Panc1 (cell line): ENCODE results near the gene HOXA9. TPM values are rescaled to one million over a fixed set of nuclear protein-coding genes. Genes with fewer than 3 reads are reported as not detected.
A peak's percentile ranks its signal among the peaks of the same experiment; 100 is the strongest.

ENCODE experiments used
- ATAC-seq: fragments of 200-7000 bp; cut with Tn5 transposase; 2 replicates; pipeline ENCODE4 v1.9.1; 2020; ENCODE audit warnings: mild to moderate bottlenecking, moderate library complexity
- BruUV-seq: library from RNA; stranded (reverse); fragments of 400-500 nt; replicated peaks from 2 replicates; lab custom pipeline; 2021; lab: Mats Ljungman, UMichigan
- CTCF ChIA-PET: fragments of 300-600 bp; sonication (Branson Sonifier 250); formaldehyde crosslinking; loops from one replicate; lab custom pipeline; 2022; ENCODE audit warnings: antibody characterized with exemption; lab: Charles Lee
- POLR2A ChIA-PET: fragments of 300-600 bp; sonication (Branson Sonifier 250); formaldehyde crosslinking; loops from one replicate; lab custom pipeline; 2022; ENCODE audit warnings: antibody characterized with exemption; lab: Charles Lee
- DNase-seq: peaks from one replicate; pipeline ENCODE4 v3.0.0-alpha.2; 2010; ENCODE audit warnings: low read depth, low spot score
- H3K27ac ChIP-seq: 2 replicates; pipeline ENCODE4 v1.5.1; 2011; ENCODE audit warnings: mild to moderate bottlenecking, low read length, inconsistent platforms
- H3K27me3 ChIP-seq: fragments of 200-500 bp; sonication (Bioruptor generic); 2 replicates; pipeline ENCODE4 v1.6.0; 2014; ENCODE audit warnings: low read length, inconsistent platforms; ENCODE audit not compliant: control insufficient read depth, insufficient read depth
- H3K36me3 ChIP-seq: fragments of 200-500 bp; sonication (Bioruptor generic); 2 replicates; pipeline ENCODE4 v1.5.1; 2014; ENCODE audit warnings: inconsistent platforms, mild to moderate bottlenecking, low read length, moderate library complexity; ENCODE audit not compliant: control insufficient read depth, insufficient read depth
- H3K4me1 ChIP-seq: 2 replicates; pipeline ENCODE4 v1.5.1; 2011; ENCODE audit warnings: inconsistent platforms, mild to moderate bottlenecking, low read length, moderate library complexity; ENCODE audit not compliant: control insufficient read depth, insufficient read depth
- H3K4me3 ChIP-seq, 2 experiments: 2 replicates each; pipeline ENCODE4 v1.5.1; 2011 to 2012; ENCODE audit warnings: low read depth in 2 of 2, low read length in 2 of 2, mild to moderate bottlenecking in 2 of 2, inconsistent platforms in 1 of 2, moderate library complexity in 1 of 2
- H3K9me3 ChIP-seq: fragments of 200-500 bp; sonication (Bioruptor generic); 2 replicates; pipeline ENCODE4 v1.5.1; 2014; ENCODE audit warnings: low read depth, mild to moderate bottlenecking, inconsistent platforms, low read length, moderate library complexity; ENCODE audit not compliant: control insufficient read depth, insufficient read depth
- SIN3A ChIP-seq: IDR thresholded peaks from 2 replicates; pipeline ENCODE4 v1.6.1; 2012; ENCODE audit warnings: low read depth, mild to moderate bottlenecking, low read length, moderate library complexity, borderline replicate concordance; ENCODE audit not compliant: insufficient read depth
- in situ Hi-C: cut with HindIII; loops from 2 replicates; pipeline ENCODE4 v1.10.0; 2016; ENCODE audit warnings: low sequenced_read_pairs, low pct_unique_long_range_greater_than_20kb
- intact Hi-C: fragments of 100-400 bp; cut with micrococcal nuclease; formaldehyde crosslinking; loops from one replicate; pipeline ENCODE4 v1.10.0; 2022; ENCODE audit not compliant: unreplicated experiment
- total RNA-seq: library from RNA; stranded (reverse); gene quantifications from one replicate; pipeline ENCODE4 v1.2.1, GENCODE V29; 2021; ENCODE audit not compliant: unreplicated experiment
- TF ChIP-seq, protein P1 (sequence below): fragments of 450-650 bp; IDR thresholded peaks from 2 replicates; pipeline ENCODE4 v1.5.1; 2017; ENCODE audit warnings: mild to moderate bottlenecking
- TF ChIP-seq, protein P2 (sequence below), 2 experiments: IDR thresholded peaks; 2 replicates each; pipeline ENCODE4 v1.6.1; 2011 to 2012; ENCODE audit warnings: low read depth in 2 of 2, control low read depth in 1 of 2, low read length in 1 of 2, mild to moderate bottlenecking in 1 of 2, moderate library complexity in 1 of 2; ENCODE audit not compliant: insufficient read depth in 1 of 2

The HOXA9 gene
- total RNA-seq, 1 experiment from 2014 or later, result not detected

DNA sequence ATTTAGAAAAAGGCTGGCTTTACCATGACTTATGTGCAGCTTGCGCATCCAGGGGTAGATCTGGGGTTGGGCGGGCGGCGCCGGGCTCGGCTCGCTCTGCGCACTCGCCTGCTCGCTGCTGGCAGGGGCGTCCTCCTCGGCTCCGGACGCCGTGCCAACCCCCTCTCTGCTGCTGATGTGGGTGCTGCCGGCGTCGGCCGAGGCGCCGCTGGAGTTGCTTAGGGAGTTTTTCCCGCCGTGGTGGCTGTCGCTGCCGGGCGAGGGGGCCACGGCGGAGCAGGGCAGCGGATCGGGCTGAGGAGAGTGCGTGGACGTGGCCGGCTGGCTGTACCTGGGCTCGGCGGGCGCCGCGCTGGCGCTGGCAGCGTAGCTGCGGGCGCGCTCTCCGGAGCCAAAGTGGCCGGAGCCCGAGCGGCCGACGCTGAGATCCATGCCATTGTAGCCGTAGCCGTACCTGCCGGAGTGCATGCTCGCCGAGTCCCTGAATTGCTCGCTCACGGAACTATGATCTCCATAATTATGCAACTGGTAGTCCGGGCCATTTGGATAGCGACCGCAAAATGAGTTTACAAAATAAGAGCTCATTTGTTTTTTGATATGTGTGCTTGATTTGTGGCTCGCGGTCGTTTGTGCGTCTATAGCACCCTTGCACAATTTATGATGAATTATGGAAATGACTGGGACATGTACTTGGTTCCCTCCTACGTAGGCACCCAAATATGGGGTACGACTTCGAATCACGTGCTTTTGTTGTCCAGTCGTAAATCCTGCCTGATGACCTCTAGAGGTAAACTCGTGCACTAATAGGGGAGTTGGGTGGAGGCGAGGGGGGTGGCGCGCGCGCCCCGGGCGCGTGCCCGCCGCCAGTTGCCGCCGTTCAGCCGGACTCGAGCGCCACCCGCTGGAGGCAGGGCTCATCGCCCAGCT is 22.1 kb downstream of the HOXA9 start, which contains the start of gene HOXA5:
Gene HOXA5, minus strand, starts transcription at position 659 of the 927 bp plus-strand sequence. Its CDS starts 74 bp downstream, at position 585.
- Histone ChIP-seq H3K27me3 (no peaks in the 10 kb centered on the region), H3K9me3 (no peaks in the 10 kb centered on the region), H3K27ac (peak within 1 kb of the TSS; percentile 84), H3K36me3 (no peaks in the 10 kb centered on the region), H3K4me1 (peaks cover 14% of the 10 kb centered on the region), H3K4me3 (peak within 1 kb of the TSS; percentile 58 to 87)
- intact Hi-C loops, result no loop called here
- no peak for TF ChIP-seq SIN3A
- TF ChIP-seq, protein P1, sequence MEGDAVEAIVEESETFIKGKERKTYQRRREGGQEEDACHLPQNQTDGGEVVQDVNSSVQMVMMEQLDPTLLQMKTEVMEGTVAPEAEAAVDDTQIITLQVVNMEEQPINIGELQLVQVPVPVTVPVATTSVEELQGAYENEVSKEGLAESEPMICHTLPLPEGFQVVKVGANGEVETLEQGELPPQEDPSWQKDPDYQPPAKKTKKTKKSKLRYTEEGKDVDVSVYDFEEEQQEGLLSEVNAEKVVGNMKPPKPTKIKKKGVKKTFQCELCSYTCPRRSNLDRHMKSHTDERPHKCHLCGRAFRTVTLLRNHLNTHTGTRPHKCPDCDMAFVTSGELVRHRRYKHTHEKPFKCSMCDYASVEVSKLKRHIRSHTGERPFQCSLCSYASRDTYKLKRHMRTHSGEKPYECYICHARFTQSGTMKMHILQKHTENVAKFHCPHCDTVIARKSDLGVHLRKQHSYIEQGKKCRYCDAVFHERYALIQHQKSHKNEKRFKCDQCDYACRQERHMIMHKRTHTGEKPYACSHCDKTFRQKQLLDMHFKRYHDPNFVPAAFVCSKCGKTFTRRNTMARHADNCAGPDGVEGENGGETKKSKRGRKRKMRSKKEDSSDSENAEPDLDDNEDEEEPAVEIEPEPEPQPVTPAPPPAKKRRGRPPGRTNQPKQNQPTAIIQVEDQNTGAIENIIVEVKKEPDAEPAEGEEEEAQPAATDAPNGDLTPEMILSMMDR, result peak; percentile 95
- peak; percentile 85 for ATAC-seq
- no TSS peak for BruUV-seq
- DNase-seq, result peak; percentile 79
- ChIA-PET POLR2A (no interaction called here), CTCF (interaction anchor here (0.8 to 2.7 kb wide), 4 partner anchors 12 to 462 kb away, joined by 3 to 9 read pairs (median 4); no protein-coding TSS in a partner anchor)
- in situ Hi-C loops, result loop anchor here (5.0 kb wide), 1 partner anchor 286 kb away; no protein-coding TSS in a partner anchor

DNA sequence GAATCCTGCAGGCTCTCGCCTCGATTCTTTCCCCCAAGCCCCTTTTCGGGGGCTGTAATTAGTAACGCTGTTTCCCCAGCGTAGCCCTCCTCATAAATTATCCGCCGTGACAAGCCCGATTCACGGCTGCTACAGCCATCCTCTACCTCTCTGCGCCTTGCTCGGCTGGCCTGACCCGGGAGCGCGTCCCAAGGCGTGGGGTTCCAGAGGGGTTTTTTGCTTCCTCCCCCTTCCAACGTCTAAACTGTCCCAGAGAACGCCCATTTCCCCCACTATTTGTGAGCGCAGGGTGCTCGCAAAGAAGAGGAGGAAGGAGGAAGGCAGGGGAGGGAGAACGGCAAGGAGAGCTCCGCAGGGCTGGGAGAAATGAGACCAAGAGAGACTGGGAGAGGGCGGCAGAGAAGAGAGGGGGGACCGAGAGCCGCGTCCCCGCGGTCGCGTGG is 22.7 kb downstream of the HOXA9 start:
- DNase-seq (no peak), ATAC-seq (peak; percentile 55)
- intact Hi-C loops, result no loop called here
- Histone ChIP-seq H3K36me3 (no peaks in the 10 kb centered on the region), H3K27ac (peak overlapping the region; percentile 84), H3K4me3 (peak overlapping the region; percentile 58 to 87), H3K9me3 (no peaks in the 10 kb centered on the region), H3K27me3 (no peaks in the 10 kb centered on the region), H3K4me1 (peaks cover 20% of the 10 kb centered on the region)
- TF ChIP-seq SIN3A, result no peak
- in situ Hi-C loops, result loop anchor here (5.0 kb wide), 1 partner anchor 285 kb away; no protein-coding TSS in a partner anchor
- no TSS peak for BruUV-seq
- ChIA-PET CTCF (interaction anchor here (0.6 to 2.7 kb wide), 4 partner anchors 37 to 461 kb away, joined by 3 to 9 read pairs (median 4); no protein-coding TSS in a partner anchor), POLR2A (no interaction called here)

DNA sequence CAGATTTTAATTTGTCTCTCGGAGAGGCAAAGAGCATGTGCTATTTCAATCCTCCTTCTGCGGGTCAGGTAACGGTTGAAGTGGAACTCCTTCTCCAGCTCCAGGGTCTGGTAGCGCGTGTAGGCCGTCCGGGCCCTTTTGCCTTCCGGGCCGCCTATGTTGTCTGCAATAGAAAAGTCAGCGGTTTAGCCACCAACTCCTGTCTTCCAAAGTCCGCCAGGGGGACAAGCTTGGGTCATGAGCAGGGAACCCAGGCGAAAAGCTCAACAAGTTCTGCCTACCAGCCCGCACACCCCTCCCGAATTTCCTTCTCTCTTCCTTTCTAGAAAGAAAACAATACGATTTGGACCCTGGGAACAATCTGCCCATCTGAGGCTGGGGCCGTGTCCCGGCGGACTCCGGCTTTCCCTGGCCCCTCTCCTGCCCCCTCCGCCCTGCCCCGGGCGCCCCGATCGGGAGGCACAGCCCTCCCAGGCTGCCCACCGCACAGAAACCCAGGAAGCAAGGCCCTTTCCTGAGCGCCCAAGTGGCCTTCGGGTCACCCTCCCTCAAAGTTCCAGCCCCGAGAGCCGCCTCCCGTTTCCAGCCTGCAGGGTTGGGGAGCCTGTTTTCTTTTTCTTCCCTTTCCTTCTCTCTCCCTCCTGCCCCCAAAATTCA is 23.3 kb downstream of the HOXA9 start:
- H3K4me1 ChIP-seq, result peaks cover 25% of the 10 kb centered on the region
- H3K9me3 ChIP-seq, result no peaks in the 10 kb centered on the region
- TF ChIP-seq, protein P1, result peak; percentile 55
- TF ChIP-seq, protein P2, sequence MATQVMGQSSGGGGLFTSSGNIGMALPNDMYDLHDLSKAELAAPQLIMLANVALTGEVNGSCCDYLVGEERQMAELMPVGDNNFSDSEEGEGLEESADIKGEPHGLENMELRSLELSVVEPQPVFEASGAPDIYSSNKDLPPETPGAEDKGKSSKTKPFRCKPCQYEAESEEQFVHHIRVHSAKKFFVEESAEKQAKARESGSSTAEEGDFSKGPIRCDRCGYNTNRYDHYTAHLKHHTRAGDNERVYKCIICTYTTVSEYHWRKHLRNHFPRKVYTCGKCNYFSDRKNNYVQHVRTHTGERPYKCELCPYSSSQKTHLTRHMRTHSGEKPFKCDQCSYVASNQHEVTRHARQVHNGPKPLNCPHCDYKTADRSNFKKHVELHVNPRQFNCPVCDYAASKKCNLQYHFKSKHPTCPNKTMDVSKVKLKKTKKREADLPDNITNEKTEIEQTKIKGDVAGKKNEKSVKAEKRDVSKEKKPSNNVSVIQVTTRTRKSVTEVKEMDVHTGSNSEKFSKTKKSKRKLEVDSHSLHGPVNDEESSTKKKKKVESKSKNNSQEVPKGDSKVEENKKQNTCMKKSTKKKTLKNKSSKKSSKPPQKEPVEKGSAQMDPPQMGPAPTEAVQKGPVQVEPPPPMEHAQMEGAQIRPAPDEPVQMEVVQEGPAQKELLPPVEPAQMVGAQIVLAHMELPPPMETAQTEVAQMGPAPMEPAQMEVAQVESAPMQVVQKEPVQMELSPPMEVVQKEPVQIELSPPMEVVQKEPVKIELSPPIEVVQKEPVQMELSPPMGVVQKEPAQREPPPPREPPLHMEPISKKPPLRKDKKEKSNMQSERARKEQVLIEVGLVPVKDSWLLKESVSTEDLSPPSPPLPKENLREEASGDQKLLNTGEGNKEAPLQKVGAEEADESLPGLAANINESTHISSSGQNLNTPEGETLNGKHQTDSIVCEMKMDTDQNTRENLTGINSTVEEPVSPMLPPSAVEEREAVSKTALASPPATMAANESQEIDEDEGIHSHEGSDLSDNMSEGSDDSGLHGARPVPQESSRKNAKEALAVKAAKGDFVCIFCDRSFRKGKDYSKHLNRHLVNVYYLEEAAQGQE (IDR thresholded peaks at IDR 0.05; ENCODE audit: insufficient read depth in 1 of 2, low read depth in 2 of 2, low read length in 1 of 2), result no peak
- POLR2A ChIA-PET, result no interaction called here
- peak overlapping the region; percentile 84 for H3K27ac ChIP-seq
- no TSS peak for BruUV-seq
- ATAC-seq (peak; percentile 57), DNase-seq (no peak)
- intact Hi-C loops (no loop called here), in situ Hi-C loops (loop anchor here (5.0 kb wide), 1 partner anchor 285 kb away; no protein-coding TSS in a partner anchor)
- no peaks in the 10 kb centered on the region for H3K27me3 ChIP-seq
- H3K4me3 ChIP-seq, result peak overlapping the region; percentile 58 to 87
- H3K36me3 ChIP-seq, result no peaks in the 10 kb centered on the region
- CTCF ChIA-PET, result interaction anchor here (0.5 to 2.7 kb wide), 4 partner anchors 14 to 460 kb away, joined by 3 to 9 read pairs (median 3); no protein-coding TSS in a partner anchor
